Neural crest cell (in vitro differentiated cells): ENCODE measurements around the gene RGS8. TPM values are rescaled to one million over a fixed set of nuclear protein-coding genes. Genes with fewer than 3 reads are reported as not detected.

Experiments used
- DNase-seq: peaks from one replicate; pipeline ENCODE4 v3.0.0; 2021; ENCODE audit warnings: low read depth, mixed read lengths, low spot score
- H3K27ac Mint-ChIP-seq: one replicate; pipeline ENCODE4 v1.8.0; 2021; ENCODE audit warnings: mild to moderate bottlenecking, mixed read lengths; ENCODE audit not compliant: unreplicated experiment
- H3K27me3 Mint-ChIP-seq: 2 replicates; pipeline ENCODE4 v1.8.0; 2021; ENCODE audit warnings: low read depth, mild to moderate bottlenecking, mixed read lengths
- H3K36me3 Mint-ChIP-seq: 2 replicates; pipeline ENCODE4 v1.8.0; 2021; ENCODE audit warnings: low read depth, mild to moderate bottlenecking, mixed read lengths
- H3K4me1 Mint-ChIP-seq: 2 replicates; pipeline ENCODE4 v1.8.0; 2021; ENCODE audit warnings: mixed read lengths
- H3K4me3 Mint-ChIP-seq: one replicate; pipeline ENCODE4 v1.8.0; 2021; ENCODE audit warnings: mild to moderate bottlenecking, mixed read lengths
- H3K9me3 Mint-ChIP-seq: 2 replicates; pipeline ENCODE4 v1.8.0; 2021; ENCODE audit warnings: mixed read lengths
- CTCF ChIP-seq: fragments of 200-600 bp; sonication (generic); conservative IDR thresholded peaks from 2 replicates; pipeline ENCODE4 v1.5.0; 2021; ENCODE audit warnings: antibody characterized with exemption, mild to moderate bottlenecking
- total RNA-seq: library from RNA; stranded (reverse); gene quantifications from 2 replicates; pipeline ENCODE4 v1.2.1, GENCODE V29; 2021

The RGS8 gene
- total RNA-seq, 1 donor from 2014 or later, result 1.8 TPM

- H3K27me3 Mint-ChIP-seq, result no peaks in the 10 kb centered on the region
- H3K4me1 Mint-ChIP-seq, result no peaks in the 10 kb centered on the region
- no peaks in the 10 kb centered on the region for H3K36me3 Mint-ChIP-seq
- no peak for TF ChIP-seq CTCF
- H3K9me3 Mint-ChIP-seq, result no peaks in the 10 kb centered on the region
- DNase-seq, result no peak
- H3K4me3 Mint-ChIP-seq, result no peak overlapping the region
- H3K27ac Mint-ChIP-seq, result no peak overlapping the region
These were observed 25.5 kb upstream of the RGS8 start for GRCh38 chr1:182709855-182710254.

GRCh38 chr1:182709225-182709764 lies 24.9 kb upstream of the RGS8 start:
- Mint-ChIP-seq H3K9me3 (no peaks in the 10 kb centered on the region), H3K4me3 (no peak overlapping the region), H3K27ac (no peak overlapping the region), H3K4me1 (no peaks in the 10 kb centered on the region), H3K36me3 (no peaks in the 10 kb centered on the region), H3K27me3 (no peaks in the 10 kb centered on the region)
- no peak for DNase-seq
- no peak for TF ChIP-seq CTCF

- H3K36me3 Mint-ChIP-seq, result no peaks in the 10 kb centered on the region
- H3K4me1 Mint-ChIP-seq, result no peaks in the 10 kb centered on the region
- H3K9me3 Mint-ChIP-seq, result no peaks in the 10 kb centered on the region
- H3K27ac Mint-ChIP-seq, result no peak overlapping the region
- no peak for TF ChIP-seq CTCF
- H3K4me3 Mint-ChIP-seq, result no peak overlapping the region
- H3K27me3 Mint-ChIP-seq, result no peaks in the 10 kb centered on the region
- DNase-seq, result no peak
These were observed 22.7 kb upstream of the RGS8 start for GRCh38 chr1:182707122-182707521.

GRCh38 chr1:182704677-182705076 lies 20.3 kb upstream of the RGS8 start:
- H3K4me1 Mint-ChIP-seq, result peaks cover 15% of the 10 kb centered on the region
- TF ChIP-seq CTCF, result no peak
- H3K27ac Mint-ChIP-seq, result no peak overlapping the region
- no peaks in the 10 kb centered on the region for H3K27me3 Mint-ChIP-seq
- no peak overlapping the region for H3K4me3 Mint-ChIP-seq
- H3K36me3 Mint-ChIP-seq, result no peaks in the 10 kb centered on the region
- DNase-seq, result no peak
- H3K9me3 Mint-ChIP-seq, result no peaks in the 10 kb centered on the region

GRCh38 chr1:182703539-182703938 lies 19.2 kb upstream of the RGS8 start:
- Mint-ChIP-seq H3K36me3 (no peaks in the 10 kb centered on the region), H3K9me3 (no peaks in the 10 kb centered on the region), H3K27ac (no peak overlapping the region), H3K4me1 (peaks cover 26% of the 10 kb centered on the region), H3K4me3 (no peak overlapping the region), H3K27me3 (no peaks in the 10 kb centered on the region)
- DNase-seq, result no peak
- no peak for TF ChIP-seq CTCF
